ENCODE measurements around the gene RPS6KB1. TPM values are rescaled to one million over a fixed set of nuclear protein-coding genes. Genes with fewer than 3 reads are reported as not detected.

The RPS6KB1 gene
- total and polyA plus RNA-seq, 9 of the 15 experiments (the other 6 are each of a cell fraction or from before 2014, with no cell fraction given), result 8.8 to 60.7 (median 35.1) TPM

DNA sequence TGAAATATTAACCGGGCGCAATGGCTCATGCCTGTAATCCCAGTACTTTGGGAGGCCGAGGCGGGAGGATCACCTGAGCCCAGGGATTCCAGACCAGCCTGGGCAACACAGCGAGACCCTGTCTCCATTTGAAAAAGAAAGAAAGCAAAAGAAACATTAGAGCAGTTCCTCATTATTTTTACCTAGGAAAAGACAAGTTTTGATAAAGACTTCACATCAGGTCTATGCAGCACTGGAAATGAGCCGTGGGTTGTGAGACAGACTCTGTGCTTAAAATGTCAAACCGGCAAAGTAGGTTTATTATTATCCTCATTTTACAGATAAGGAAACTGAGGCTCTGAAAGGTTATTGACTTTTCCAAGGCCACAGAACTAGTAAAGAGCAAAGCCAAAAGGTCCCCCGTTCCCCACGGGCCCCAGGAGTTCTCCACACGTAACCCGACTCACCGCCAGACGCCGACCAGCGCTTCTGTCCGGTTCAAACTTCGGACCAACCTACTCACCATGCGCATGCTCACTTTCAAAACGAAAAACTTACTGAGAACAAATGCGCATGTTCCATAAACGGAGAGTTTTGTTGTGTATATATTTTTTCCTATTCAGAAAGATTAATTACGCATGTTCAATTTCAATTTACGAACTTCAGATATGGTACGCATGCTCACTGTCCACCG, 534 bp upstream of the RPS6KB1 start (continued):
- TF ChIP-seq JUN (IDR thresholded peaks at IDR 0.05; ENCODE audit: borderline replicate concordance, low read depth, low read length) (0 out of 2 replicates have a peak, but pooled peaks have one; percentile 4), JUN (CRISPR knock-in tag; IDR thresholded peaks at IDR 0.05; ENCODE audit: borderline replicate concordance) (no peak), KAT7 (CRISPR knock-in tag; IDR thresholded peaks at IDR 0.05; ENCODE audit: borderline replicate concordance) (peak; percentile 84; the same call in 1 of the 2 replicates), TGIF2 (CRISPR knock-in tag; IDR thresholded peaks at IDR 0.05) (0 out of 2 replicates have a peak, but pooled peaks have one; percentile 54), ZNF121 (CRISPR knock-in tag; conservative IDR thresholded peaks at IDR 0.05) (peak; percentile 96), ZNF232 (CRISPR knock-in tag; IDR thresholded peaks at IDR 0.05) (0 out of 2 replicates have a peak, but pooled peaks have one; percentile 11), SRSF9 (IDR thresholded peaks at IDR 0.05; ENCODE audit: borderline replicate concordance, low read depth, low read length) (no peak)
- TF ChIP-seq, protein P1, sequence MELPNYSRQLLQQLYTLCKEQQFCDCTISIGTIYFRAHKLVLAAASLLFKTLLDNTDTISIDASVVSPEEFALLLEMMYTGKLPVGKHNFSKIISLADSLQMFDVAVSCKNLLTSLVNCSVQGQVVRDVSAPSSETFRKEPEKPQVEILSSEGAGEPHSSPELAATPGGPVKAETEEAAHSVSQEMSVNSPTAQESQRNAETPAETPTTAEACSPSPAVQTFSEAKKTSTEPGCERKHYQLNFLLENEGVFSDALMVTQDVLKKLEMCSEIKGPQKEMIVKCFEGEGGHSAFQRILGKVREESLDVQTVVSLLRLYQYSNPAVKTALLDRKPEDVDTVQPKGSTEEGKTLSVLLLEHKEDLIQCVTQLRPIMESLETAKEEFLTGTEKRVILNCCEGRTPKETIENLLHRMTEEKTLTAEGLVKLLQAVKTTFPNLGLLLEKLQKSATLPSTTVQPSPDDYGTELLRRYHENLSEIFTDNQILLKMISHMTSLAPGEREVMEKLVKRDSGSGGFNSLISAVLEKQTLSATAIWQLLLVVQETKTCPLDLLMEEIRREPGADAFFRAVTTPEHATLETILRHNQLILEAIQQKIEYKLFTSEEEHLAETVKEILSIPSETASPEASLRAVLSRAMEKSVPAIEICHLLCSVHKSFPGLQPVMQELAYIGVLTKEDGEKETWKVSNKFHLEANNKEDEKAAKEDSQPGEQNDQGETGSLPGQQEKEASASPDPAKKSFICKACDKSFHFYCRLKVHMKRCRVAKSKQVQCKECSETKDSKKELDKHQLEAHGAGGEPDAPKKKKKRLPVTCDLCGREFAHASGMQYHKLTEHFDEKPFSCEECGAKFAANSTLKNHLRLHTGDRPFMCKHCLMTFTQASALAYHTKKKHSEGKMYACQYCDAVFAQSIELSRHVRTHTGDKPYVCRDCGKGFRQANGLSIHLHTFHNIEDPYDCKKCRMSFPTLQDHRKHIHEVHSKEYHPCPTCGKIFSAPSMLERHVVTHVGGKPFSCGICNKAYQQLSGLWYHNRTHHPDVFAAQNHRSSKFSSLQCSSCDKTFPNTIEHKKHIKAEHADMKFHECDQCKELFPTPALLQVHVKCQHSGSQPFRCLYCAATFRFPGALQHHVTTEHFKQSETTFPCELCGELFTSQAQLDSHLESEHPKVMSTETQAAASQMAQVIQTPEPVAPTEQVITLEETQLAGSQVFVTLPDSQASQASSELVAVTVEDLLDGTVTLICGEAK (IDR thresholded peaks at IDR 0.05), result peak; percentile 48
- TF ChIP-seq, protein P1 (CRISPR knock-in tag; IDR thresholded peaks at IDR 0.05), result no peak
- TF ChIP-seq, protein P2, sequence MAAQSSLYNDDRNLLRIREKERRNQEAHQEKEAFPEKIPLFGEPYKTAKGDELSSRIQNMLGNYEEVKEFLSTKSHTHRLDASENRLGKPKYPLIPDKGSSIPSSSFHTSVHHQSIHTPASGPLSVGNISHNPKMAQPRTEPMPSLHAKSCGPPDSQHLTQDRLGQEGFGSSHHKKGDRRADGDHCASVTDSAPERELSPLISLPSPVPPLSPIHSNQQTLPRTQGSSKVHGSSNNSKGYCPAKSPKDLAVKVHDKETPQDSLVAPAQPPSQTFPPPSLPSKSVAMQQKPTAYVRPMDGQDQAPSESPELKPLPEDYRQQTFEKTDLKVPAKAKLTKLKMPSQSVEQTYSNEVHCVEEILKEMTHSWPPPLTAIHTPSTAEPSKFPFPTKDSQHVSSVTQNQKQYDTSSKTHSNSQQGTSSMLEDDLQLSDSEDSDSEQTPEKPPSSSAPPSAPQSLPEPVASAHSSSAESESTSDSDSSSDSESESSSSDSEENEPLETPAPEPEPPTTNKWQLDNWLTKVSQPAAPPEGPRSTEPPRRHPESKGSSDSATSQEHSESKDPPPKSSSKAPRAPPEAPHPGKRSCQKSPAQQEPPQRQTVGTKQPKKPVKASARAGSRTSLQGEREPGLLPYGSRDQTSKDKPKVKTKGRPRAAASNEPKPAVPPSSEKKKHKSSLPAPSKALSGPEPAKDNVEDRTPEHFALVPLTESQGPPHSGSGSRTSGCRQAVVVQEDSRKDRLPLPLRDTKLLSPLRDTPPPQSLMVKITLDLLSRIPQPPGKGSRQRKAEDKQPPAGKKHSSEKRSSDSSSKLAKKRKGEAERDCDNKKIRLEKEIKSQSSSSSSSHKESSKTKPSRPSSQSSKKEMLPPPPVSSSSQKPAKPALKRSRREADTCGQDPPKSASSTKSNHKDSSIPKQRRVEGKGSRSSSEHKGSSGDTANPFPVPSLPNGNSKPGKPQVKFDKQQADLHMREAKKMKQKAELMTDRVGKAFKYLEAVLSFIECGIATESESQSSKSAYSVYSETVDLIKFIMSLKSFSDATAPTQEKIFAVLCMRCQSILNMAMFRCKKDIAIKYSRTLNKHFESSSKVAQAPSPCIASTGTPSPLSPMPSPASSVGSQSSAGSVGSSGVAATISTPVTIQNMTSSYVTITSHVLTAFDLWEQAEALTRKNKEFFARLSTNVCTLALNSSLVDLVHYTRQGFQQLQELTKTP (IDR thresholded peaks at IDR 0.05; ENCODE audit: low read depth in 1 of 2, partially characterized antibody in 2 of 2), result peak in 1 of 2 experiments; percentile 47
- TF ChIP-seq, protein P3, sequence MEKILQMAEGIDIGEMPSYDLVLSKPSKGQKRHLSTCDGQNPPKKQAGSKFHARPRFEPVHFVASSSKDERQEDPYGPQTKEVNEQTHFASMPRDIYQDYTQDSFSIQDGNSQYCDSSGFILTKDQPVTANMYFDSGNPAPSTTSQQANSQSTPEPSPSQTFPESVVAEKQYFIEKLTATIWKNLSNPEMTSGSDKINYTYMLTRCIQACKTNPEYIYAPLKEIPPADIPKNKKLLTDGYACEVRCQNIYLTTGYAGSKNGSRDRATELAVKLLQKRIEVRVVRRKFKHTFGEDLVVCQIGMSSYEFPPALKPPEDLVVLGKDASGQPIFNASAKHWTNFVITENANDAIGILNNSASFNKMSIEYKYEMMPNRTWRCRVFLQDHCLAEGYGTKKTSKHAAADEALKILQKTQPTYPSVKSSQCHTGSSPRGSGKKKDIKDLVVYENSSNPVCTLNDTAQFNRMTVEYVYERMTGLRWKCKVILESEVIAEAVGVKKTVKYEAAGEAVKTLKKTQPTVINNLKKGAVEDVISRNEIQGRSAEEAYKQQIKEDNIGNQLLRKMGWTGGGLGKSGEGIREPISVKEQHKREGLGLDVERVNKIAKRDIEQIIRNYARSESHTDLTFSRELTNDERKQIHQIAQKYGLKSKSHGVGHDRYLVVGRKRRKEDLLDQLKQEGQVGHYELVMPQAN (IDR thresholded peaks at IDR 0.05; ENCODE audit: borderline replicate concordance), result 0 out of 2 replicates have a peak, but pooled peaks have one; percentile 34
